GM18861 (cell line): ENCODE results near the gene SCYL1.
"Not testable (repeated sequence)": the region's sequence is repeated elsewhere in the genome, so short reads cannot be mapped to it uniquely, and the experiment has no call there.

Experiments
- ATAC-seq: cut with Tn5 transposase; IDR thresholded peaks from one replicate; pipeline ENCODE4 v1.9.1; 2021; ENCODE audit not compliant: unreplicated experiment

The SCYL1 gene

GRCh38 chr11:65504674-65505465 lies 20.0 kb upstream of the SCYL1 start:
- ATAC-seq = no peak

- ATAC-seq = no peak
Measured at GRCh38 chr11:65505466-65506289, 19.2 kb upstream of the SCYL1 start.

DNA sequence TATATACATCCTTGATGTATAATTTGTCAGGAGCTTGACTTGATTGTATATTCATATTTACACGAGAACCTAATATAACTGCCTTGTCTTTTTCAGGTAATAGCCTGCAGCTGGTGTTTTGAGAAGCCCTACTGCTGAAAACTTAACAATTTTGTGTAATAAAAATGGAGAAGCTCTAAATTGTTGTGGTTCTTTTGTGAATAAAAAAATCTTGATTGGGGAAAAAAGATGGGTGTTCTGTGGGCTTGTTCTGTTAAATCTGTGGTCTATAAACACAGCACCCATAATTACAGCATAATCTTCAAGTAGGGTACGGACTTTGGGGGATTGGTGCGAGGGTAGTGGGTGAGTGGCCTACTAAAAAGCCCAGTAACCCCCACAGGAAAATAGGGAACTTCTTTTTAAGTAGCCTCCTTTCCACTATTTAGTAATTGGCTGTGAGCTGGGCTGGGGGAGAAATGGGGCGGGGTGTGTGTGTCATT lies 18.6 kb upstream of the SCYL1 start:
- ATAC-seq = no peak

DNA sequence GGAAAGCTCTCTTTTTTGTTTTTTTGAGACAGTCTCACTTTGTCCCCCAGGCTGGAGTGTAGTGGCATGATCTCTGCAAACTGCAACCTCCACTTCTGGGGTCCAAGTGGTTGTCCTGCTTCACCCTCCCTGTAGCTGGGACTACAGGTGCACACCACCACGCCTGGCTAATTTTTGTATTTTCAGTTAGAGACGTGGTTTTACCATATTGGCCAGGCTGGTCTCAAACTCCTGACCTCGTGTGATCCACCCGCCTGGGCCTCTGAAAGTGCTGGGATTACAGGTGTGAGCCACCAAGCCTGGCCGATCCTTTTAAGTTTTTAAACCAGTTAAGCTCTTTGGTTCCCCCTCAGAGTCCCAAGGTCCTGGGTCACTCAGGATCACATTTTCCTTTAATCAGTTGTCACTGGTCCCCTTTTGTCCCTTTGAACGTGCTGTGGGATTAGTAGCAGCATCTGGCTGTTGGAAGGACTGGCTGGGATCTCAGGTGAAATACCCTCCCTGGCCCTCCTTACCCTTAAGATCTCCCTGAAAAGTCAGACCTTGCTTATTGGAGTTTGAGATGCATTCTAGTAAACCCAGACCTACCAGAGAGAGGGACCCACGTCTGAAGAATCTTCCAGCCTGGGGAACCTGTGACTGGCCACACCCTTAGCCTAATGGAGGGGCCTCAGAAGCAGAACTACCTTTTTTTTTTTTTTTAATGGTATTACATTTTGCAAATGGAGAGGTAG lies 17.9 kb upstream of the SCYL1 start:
- ATAC-seq = peak; percentile 22

- not testable (repeated sequence) for ATAC-seq
Measured at GRCh38 chr11:65512311-65512710, 12.6 kb upstream of the SCYL1 start.

DNA sequence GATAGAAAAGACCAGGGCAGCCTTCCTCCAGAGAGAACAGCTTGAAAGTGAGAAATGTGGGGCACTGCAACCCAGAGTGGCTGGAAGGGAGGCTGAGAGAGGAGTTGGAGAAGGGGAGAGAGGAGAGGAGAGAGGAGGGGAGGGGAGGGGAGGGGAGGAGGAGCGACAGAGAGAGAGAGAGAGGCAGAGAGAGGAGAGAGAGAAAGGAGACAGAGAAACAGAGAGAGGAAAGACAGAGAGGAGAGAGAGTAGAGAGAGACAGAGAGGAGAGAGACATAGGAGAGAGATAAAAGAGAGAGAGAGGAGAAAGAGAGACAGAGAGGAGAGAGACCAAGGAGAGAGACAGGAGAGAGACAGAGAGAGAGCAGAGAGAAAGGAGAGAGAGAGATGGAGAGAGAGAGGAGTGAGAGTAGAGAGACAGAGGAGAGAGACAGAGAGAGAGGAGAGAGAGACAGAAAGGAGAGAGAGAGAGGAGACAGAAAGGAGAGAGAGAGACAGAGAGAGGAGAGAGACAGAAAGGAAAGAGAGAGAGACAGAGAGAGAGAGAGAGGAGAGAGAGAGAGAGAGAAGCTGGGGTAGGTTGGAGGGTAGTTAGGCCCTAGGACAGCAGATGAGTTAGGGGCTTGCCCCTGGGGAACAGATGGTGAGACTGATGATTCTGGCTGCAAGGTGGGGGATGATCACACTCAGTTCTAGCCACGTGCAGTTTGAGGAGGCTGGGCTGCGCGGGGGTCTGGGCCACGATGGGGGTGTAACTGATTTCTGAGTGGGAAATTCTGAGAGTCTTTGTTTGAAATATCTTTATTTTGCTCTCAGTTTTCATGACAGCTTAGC lies 8.5 kb upstream of the SCYL1 start:
- no peak for ATAC-seq

DNA sequence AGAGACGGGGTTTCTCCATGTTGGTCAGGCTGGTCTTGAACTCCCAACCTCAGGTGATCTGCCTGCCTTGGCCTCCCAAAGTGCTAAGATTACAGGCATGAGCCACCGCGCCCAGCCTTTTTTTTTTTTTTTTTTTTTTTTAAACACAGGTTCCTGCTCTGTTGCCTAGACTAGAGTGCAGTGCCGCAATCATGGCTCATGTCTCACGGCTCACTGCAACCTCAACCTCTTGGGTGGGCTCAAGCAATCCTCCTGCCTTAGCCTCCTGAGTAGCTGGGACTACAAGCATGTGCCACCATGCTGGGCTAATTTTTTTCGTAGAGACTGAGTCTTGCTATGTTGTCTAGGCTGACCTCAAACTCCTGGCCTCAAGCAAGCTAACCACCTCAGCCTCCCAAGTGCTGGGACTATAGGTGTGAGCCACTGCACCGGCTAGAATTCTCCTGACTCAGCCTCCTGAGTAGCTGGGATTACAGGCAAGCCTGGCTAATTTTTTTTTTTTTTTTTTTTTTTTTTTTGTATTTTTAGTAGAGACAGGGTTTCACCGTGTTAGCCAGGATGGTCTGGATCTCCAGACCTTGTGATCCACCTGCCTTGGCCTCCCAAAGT lies 5.8 kb upstream of the SCYL1 start:
- ATAC-seq = not testable (repeated sequence)

DNA sequence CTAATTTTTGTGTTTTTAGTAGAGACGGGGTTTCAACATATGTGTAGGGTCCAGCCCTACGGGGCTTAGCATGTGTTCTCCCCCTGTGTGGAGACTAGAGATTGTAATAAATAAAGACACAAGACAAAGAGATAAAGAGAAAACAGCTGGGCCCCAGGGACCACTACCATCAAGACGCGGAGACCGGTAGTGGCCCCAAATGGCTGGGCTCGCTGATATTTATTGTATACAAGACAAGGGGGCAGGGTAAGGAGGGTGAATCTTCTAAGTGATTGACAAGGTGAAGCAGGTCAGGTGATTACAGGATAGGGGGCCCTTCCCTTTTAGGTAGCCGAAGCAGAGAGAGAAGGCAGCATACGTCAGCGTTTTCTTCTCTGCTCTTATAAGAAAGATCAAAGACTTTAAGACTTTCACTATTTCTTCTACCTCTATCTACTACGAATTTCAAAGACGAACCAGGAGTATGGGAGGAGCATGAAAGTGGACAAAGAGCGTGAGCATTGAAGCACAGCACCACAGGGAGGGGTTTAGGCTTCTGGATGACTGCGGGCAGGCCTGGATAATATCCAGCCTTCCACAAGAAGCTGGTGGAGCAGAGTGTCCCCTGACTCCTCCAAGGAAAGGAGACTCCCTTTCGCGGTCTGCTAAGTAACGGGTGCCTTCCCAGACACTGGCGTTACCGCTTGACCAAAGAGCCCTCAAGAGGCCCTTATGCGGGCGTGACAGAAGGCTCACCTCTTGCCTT lies 2.9 kb upstream of the SCYL1 start:
- ATAC-seq = not testable (repeated sequence)

DNA sequence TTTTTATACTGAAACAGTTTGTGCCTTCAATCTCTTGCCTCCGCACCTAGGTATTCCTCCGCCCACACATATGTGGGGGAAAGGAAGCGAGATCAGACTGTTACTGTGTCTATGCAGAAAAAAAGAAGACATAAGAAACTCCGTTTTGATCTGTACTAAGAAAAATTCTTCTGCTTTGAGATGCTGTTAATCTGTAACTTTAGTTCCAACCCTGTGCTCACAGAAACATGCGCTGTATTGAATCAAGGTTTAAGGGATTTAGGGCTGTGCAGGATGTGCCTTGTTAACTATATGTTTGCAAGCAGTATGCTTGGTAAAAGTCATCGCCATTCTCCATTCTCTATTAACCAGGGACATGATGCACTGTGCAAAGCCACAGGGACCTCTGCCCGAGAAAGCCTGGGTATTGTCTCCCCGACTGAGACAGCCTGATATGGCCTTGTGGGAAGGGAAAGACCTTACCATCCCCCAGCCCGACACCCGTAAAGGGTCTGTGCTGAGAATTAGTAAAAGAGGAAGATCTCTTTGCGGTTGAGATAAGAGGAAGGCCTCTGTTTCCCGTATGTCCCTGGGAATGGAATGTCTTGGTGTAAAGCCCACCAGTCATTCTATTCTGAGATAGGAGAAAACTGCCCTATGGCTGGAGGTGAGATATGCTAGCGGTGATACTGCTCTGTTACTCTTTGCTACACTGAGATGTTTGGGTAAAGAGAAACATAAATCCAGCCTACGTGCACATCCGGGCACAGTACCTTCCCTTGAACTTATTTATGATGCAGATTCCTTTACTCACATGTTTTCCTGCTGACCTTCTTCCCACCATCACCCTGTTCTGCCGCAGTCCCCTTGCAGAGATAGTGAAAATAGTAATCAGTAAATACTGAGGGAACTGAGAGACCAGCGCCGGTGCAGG lies 1.9 kb upstream of the SCYL1 start:
- ATAC-seq = not testable (repeated sequence)

DNA sequence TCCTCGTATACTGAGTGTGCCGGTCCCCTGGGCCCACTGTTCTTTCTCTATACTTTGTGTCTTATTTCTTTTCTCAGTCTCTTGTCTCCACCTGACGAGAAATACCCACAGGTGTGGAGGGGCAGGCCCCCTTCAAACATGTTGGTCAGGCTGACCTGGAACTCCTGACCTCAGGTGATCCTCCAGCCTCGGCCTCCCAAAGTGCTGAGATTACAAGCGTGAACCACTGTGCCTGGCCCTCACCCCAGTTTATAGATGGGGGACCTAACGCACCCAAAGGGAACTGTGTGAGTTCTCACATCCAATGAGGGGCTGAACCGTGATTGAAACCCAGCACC lies 1.3 kb upstream of the SCYL1 start:
- ATAC-seq = not testable (repeated sequence)

DNA sequence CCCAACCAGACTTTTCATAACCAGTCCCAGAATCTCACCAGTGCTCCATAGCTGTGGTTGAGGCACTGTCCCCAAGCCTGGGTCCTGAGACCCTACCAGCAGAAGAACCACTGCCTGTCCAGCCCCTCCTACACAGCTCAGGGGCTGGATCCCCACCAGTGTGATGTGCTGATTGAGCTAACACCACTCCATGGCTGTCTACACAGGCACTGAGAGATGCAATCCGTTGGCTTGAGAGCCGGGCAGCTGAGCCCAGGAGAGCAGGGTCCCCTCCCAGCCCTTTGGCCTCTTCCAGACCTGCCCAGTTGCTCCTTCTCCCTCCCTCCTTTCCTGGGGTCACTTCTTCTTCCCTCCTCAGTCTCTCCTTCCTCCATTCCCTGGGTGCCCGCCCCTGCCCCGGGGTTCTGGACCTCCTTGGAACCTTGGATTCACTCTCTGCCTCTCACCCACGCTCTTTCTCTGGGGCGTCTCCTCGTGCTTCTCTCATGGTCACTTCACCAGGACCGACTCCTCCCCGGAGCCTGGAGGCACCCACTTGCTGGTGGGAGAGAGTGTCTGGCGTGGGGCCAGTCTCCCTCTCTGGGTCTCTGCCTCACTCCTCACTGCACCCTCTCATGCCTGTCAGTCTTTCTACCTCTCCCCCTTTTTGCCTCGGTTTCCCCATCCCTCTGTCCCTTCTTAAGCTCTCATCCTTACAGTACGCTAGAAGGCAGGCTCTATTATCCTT lies 706 bp upstream of the SCYL1 start:
- no peak for ATAC-seq

DNA sequence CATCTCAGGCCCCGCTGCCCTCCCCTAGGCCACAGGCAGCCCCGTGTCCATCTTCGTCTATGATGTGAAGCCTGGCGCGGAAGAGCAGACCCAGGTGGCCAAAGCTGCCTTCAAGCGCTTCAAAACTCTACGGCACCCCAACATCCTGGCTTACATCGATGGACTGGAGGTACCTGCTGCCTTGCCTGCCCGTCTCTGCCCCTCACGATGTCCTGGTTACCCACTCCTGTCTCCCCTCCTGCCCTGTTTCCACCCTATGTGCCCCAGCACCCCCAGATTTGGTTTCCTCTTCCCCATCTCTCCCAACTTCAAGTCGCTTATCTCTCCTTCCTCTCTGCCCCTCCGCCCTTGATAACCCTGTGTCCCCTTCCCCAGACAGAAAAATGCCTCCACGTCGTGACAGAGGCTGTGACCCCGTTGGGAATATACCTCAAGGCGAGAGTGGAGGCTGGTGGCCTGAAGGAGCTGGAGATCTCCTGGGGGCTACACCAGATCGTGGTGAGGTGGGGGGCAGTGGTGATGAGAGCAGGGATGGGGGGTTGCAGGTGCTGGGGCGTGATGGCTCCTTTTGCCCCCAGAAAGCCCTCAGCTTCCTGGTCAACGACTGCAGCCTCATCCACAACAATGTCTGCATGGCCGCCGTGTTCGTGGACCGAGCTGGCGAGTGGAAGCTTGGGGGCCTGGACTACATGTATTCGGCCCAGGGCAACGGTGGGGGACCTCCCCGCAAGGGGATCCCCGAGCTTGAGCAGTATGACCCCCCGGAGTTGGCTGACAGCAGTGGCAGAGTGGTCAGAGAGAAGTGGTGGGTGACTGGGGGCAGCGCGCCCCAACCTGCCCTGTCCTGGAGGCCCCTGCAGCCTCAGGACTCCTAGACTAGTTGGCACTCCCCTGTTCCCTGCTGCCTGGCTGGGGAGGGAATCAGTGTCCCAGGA lies 930 bp downstream of the SCYL1 start:
- ATAC-seq = no peak

DNA sequence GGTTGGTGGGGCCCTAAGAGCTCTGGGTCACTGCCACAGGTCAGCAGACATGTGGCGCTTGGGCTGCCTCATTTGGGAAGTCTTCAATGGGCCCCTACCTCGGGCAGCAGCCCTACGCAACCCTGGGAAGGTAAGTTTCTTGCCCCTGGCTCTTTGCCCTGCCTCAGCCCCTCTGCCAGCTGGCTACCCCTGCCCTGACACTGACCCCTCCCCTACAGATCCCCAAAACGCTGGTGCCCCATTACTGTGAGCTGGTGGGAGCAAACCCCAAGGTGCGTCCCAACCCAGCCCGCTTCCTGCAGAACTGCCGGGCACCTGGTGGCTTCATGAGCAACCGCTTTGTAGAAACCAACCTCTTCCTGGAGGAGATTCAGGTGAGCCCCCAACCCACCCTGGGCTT lies 1.9 kb downstream of the SCYL1 start:
- ATAC-seq = no peak

DNA sequence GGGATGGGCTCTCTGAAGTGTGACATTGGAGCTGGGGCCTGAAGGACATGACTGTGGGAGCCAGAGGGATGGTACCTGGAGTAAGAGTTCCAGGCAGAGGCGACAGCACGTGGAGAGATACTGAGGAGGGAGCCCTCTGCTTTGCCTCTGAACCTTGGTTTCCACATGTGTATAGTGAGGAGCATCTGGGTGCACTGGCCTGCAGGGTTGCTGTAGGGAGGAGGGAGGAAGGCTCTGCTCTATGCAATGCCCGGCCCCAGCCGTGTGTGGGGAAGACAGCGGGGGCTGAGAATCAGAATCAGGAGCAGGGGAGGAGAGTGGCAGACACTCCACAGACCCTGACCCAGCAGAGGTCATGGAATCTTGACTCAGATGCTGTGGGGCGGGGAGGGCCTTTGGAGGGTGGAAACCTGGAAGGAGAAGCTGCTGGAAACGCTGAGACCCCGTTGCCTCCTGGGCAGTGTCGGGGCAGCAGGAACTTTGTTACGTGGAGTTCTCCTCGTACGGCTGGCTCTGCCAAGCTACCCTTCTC lies 4.0 kb downstream of the SCYL1 start:
- no peak for ATAC-seq

DNA sequence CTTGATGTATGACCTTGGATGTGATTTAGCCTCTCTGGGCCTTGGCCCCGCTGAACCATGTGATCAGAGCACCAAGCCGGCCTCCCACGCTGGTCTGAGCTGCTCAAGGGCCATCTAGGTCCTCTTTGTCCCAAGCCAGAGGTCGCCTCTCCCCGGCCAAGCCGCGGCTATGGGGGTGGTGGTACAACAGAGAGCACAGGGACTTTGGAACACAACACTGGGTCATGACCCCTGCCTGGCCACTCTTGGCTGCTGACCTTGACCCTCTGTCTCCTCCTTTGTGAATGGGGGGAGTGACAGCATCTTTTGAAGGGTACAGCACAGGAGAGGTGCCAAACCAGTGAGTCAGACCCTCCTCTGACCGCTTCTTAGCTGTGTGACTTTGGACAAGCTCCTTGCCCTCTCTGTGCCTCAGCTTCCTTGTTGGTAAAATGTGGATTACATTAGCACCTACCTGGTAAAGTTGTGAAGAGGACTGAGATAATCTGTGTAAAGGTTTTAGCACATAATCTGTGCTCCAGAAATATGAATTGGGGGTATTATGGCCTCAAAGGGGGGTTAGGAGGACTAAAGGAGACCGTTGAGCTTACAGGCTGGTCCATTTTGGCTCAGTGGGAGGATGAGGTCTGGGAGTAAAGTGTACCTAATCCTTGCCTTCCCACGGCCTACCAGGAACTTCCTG lies 4.7 kb downstream of the SCYL1 start:
- ATAC-seq = no peak

DNA sequence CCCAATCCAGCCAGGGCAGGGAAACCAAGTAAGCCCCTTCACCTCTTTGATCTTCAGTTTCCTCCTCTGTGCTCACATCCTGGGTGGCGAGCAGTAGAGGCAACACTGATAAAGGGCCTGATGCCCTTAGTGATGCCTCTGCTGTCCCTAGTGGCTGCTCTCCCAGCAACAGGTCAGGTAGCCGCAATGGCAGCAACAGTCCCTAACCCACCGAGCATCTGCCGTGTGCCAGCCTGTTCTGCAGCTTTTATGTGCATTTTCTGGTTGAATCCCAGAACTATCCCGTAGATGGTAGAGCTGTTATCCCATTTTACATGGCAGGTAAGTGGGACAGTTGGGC lies 5.2 kb downstream of the SCYL1 start:
- no peak for ATAC-seq
